Astrocyte of the cerebellum (primary cell): ENCODE measurements around the gene GTF2IRD1.
"Not testable (repeated sequence)": the region's sequence is repeated elsewhere in the genome, so short reads cannot be mapped to it uniquely, and the experiment has no call there.

ENCODE experiments used
- DNase-seq: peaks from one replicate; pipeline ENCODE4 v3.0.0-alpha.2; 2011; ENCODE audit warnings: low read depth
- H3K4me3 ChIP-seq: 2 replicates; pipeline ENCODE4 v1.5.1; 2011; ENCODE audit warnings: mild to moderate bottlenecking, low read depth, low read length, moderate library complexity
- CTCF ChIP-seq: IDR thresholded peaks from 2 replicates; pipeline ENCODE4 v1.5.1; 2012; ENCODE audit warnings: low read length, low read depth, moderate library complexity, mild to moderate bottlenecking; ENCODE audit errors: missing control alignments
- in situ Hi-C: cut with HindIII; loops from 2 replicates; pipeline ENCODE4 v1.10.0; 2017; ENCODE audit warnings: low sequenced_read_pairs

Gene GTF2IRD1

GRCh38 chr7:74637745-74638144 is 184.0 kb downstream of the GTF2IRD1 start:
- DNase-seq: no peak
- in situ Hi-C loops: no loop called here
- TF ChIP-seq CTCF: no peak
- H3K4me3 ChIP-seq: no peak overlapping the region

GRCh38 chr7:74650055-74650454 is 196.3 kb downstream of the GTF2IRD1 start:
- in situ Hi-C loops, H3K4me3 ChIP-seq, DNase-seq: not testable (repeated sequence)

DNA sequence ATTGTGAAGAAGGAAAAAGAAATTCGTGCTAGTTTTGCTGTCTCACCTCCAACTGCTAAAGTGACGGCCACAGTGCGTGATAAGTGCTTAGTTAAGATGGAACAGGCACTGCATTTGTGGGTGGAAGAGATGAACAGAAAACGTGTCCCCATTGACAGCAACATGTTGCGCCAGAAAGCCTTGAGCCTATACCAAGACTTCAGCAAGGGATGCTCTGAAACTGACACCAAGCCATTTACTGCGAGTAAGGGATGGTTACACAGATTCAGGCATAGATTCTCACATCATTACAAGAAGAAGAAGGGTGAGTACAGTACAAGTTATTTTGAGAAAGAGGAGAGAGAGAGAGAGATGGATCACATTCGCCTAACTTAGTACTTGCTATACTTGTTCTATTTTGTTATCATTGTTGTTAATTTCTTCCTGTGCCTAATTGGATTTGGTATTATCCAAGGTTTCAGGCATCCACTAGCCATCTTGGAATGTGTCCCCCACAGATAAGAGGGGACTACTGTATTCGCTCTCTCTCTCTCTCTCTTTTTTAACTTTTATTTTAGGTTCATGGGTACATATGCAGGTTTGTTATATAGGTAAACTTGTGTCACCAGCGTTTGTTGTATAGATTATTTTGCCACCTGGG is 196.9 kb downstream of the GTF2IRD1 start:
- in situ Hi-C loops, DNase-seq, H3K4me3 ChIP-seq: not testable (repeated sequence)

GRCh38 chr7:74651133-74651504 is 197.4 kb downstream of the GTF2IRD1 start:
- in situ Hi-C loops, H3K4me3 ChIP-seq, DNase-seq: not testable (repeated sequence)
